ENCODE data around the gene PPP1R3F.

The PPP1R3F gene

GRCh38 chrX:49262603-49263002 is 7.0 kb upstream of the PPP1R3F start:
- ChIA-PET CTCF (no interaction called here), POLR2A (ENCODE audit: low non-redundant PET) (no interaction called here)
- DNase-seq (ENCODE audit: low spot score) = no peak
- no peak for TF ChIP-seq CTCF (conservative IDR thresholded peaks at IDR 0.05; ENCODE audit: low read depth)
- H3K27ac ChIP-seq = no peak overlapping the region

- H3K27ac ChIP-seq = no peak overlapping the region
- CTCF ChIA-PET = no interaction called here
- no peak for TF ChIP-seq CTCF (conservative IDR thresholded peaks at IDR 0.05; ENCODE audit: low read depth)
- POLR2A ChIA-PET (ENCODE audit: low non-redundant PET) = no interaction called here
- DNase-seq (ENCODE audit: low spot score) = no peak
Measured at GRCh38 chrX:49263631-49264030, 6.0 kb upstream of the PPP1R3F start.

GRCh38 chrX:49264460-49264859 is 5.1 kb upstream of the PPP1R3F start, which contains the start of gene FOXP3:
Gene FOXP3, minus strand, starts transcription at chrX:49264710. Its CDS starts 6,205 bp downstream, at chrX:49258505.
- DNase-seq (ENCODE audit: low spot score) = no peak
- CTCF ChIA-PET = no interaction called here
- TF ChIP-seq CTCF (conservative IDR thresholded peaks at IDR 0.05; ENCODE audit: low read depth) = no peak
- H3K27ac ChIP-seq = no peak within 1 kb of the TSS
- POLR2A ChIA-PET (ENCODE audit: low non-redundant PET) = no interaction called here

- no peak for DNase-seq (ENCODE audit: low spot score)
- CTCF ChIA-PET = no interaction called here
- H3K27ac ChIP-seq = no peak overlapping the region
- TF ChIP-seq CTCF (conservative IDR thresholded peaks at IDR 0.05; ENCODE audit: low read depth) = no peak
- POLR2A ChIA-PET (ENCODE audit: low non-redundant PET) = no interaction called here
Measured at GRCh38 chrX:49266523-49267445, 2.8 kb upstream of the PPP1R3F start.

- no peak for DNase-seq (ENCODE audit: low spot score)
- TF ChIP-seq CTCF (conservative IDR thresholded peaks at IDR 0.05; ENCODE audit: low read depth) = no peak
- ChIA-PET POLR2A (ENCODE audit: low non-redundant PET) (interaction anchor here (0.6 kb wide), 1 partner anchor 211 kb away, joined by 15 read pairs; no protein-coding TSS in a partner anchor), CTCF (no interaction called here)
- H3K27ac ChIP-seq = peak overlapping the region; percentile 88
Measured at GRCh38 chrX:49268702-49269009, 937 bp upstream of the PPP1R3F start.

- peak; percentile 91 for DNase-seq (ENCODE audit: low spot score)
- CTCF ChIA-PET = no interaction called here
- POLR2A ChIA-PET (ENCODE audit: low non-redundant PET) = interaction anchor here (0.6 kb wide), 1 partner anchor 212 kb away, joined by 15 read pairs; no protein-coding TSS in a partner anchor
- H3K27ac ChIP-seq = peak overlapping the region; percentile 88
- TF ChIP-seq CTCF (conservative IDR thresholded peaks at IDR 0.05; ENCODE audit: low read depth) = no peak
Measured at GRCh38 chrX:49269010-49269766, 405 bp upstream of the PPP1R3F start.

Data from RWPE1 (cell line).